ENCODE data around the gene SERPINA5. TPM values are rescaled to one million over a fixed set of nuclear protein-coding genes. Genes with fewer than 3 reads are reported as not detected.

Gene SERPINA5
- polyA plus RNA-seq, 1 of the 3 experiments (the other 2 are of a cell fraction): 0.08 TPM

- TF ChIP-seq USF2 (IDR thresholded peaks at IDR 0.05; ENCODE audit: borderline replicate concordance, low read depth, low read length): no peak
Measured at GRCh38 chr14:94578712-94579111, 2.5 kb upstream of the SERPINA5 start (continued).

- no peak overlapping the region for H3K9ac ChIP-seq
- POLR2A ChIA-PET: interaction anchor here (0.6 kb wide), 1 partner anchor 16 kb away, joined by 3 read pairs; no protein-coding TSS in a partner anchor
- CTCF ChIA-PET: interaction anchor here (1.3 to 2.1 kb wide), 3 partner anchors 16 to 96 kb away, joined by 3 to 7 read pairs (median 5); no protein-coding TSS in a partner anchor
- H3K9me3 ChIP-seq: no peaks in the 10 kb centered on the region
- no peak overlapping the region for H2AFZ ChIP-seq (ENCODE audit: low read depth)
- H3K79me2 ChIP-seq (ENCODE audit: insufficient read depth): no peaks in the 10 kb centered on the region
- H3K9me2 ChIP-seq: no peaks in the 10 kb centered on the region
- H3K27ac ChIP-seq (ENCODE audit: low read depth in 2 of 2, low read length in 1 of 2): no peak overlapping the region
- DNase-seq: no peak
- no peaks in the 10 kb centered on the region for H4K20me1 ChIP-seq (ENCODE audit: insufficient read depth)
- peaks cover 0 to 13% of the 10 kb centered on the region in 2 experiments; a peak in 1 of 4 replicates for H3K4me1 ChIP-seq (ENCODE audit: control insufficient read depth in 1 of 2, insufficient read depth in 2 of 2, low read depth in 1 of 2, low read length in 1 of 2)
- no peaks in the 10 kb centered on the region for H3K36me3 ChIP-seq (replicated peaks in 1 of 2; ENCODE audit: control insufficient read depth in 1 of 2, insufficient read depth in 2 of 2, low read length in 1 of 2)
- no peak overlapping the region for H3K4me3 ChIP-seq (ENCODE audit: low read depth in 2 of 2, low read length in 1 of 2)
- H3K27me3 ChIP-seq (ENCODE audit: insufficient read depth): no peaks in the 10 kb centered on the region
- H3K4me2 ChIP-seq: no peak overlapping the region
- no peaks in the 10 kb centered on the region for H3F3A ChIP-seq (replicated peaks; ENCODE audit: insufficient read depth)
- WGBS (ENCODE audit: low lambda C conversion rate): 80% methylated on average over 7 of the region's 7 CpGs
- TF ChIP-seq FOSL2 (IDR thresholded peaks at IDR 0.05; ENCODE audit: borderline replicate concordance, low read depth) (no peak), GATA2 (CRISPR knock-in tag; IDR thresholded peaks at IDR 0.05) (no peak), MAX (IDR thresholded peaks at IDR 0.05; ENCODE audit: low read depth) (no peak), NRF1 (IDR thresholded peaks at IDR 0.05; ENCODE audit: low read depth, low read length) (no peak), JUND (IDR thresholded peaks at IDR 0.05) (no peak), PBX3 (IDR thresholded peaks at IDR 0.05) (no peak), USF2 (IDR thresholded peaks at IDR 0.05; ENCODE audit: borderline replicate concordance, low read depth, low read length) (no peak), ZBTB33 (IDR thresholded peaks at IDR 0.05; ENCODE audit: borderline replicate concordance, low read depth) (no peak), USF1 (IDR thresholded peaks at IDR 0.05; ENCODE audit: borderline replicate concordance, low read depth) (no peak), RXRA (IDR thresholded peaks at IDR 0.05; ENCODE audit: borderline replicate concordance, low read depth) (no peak), CTCF (IDR thresholded peaks at IDR 0.05) (no peak), TEAD4 (IDR thresholded peaks at IDR 0.05; ENCODE audit: borderline replicate concordance, insufficient read depth) (no peak), GABPA (IDR thresholded peaks at IDR 0.05; ENCODE audit: low read depth) (no peak), EP300 (IDR thresholded peaks at IDR 0.05; ENCODE audit: borderline replicate concordance in 1 of 2, low read depth in 1 of 2, low read length in 1 of 2) (no peak), RCOR1 (IDR thresholded peaks at IDR 0.05; ENCODE audit: low read length) (no peak), NFIC (IDR thresholded peaks at IDR 0.05; ENCODE audit: borderline replicate concordance) (no peak), REST (IDR thresholded peaks at IDR 0.05; ENCODE audit: low read depth, low read length) (no peak), SMC3 (IDR thresholded peaks at IDR 0.05; ENCODE audit: low read depth, low read length) (no peak)
Measured at GRCh38 chr14:94582199-94582750, 1.0 kb downstream of the SERPINA5 start.

Data from SK-N-SH (cell line).